Activated CD4-positive, alpha-beta T cell treated with anti-CD3 and anti-CD28 coated beads, Interleukin-2, amount 50 U/mL, for 4 hours (primary cell): ENCODE results near the gene ASB12.

Experiments
- DNase-seq, 2 experiments: peaks; one replicate each; pipeline ENCODE4 v3.0.0-alpha.2; 2020

ASB12 gene

DNA sequence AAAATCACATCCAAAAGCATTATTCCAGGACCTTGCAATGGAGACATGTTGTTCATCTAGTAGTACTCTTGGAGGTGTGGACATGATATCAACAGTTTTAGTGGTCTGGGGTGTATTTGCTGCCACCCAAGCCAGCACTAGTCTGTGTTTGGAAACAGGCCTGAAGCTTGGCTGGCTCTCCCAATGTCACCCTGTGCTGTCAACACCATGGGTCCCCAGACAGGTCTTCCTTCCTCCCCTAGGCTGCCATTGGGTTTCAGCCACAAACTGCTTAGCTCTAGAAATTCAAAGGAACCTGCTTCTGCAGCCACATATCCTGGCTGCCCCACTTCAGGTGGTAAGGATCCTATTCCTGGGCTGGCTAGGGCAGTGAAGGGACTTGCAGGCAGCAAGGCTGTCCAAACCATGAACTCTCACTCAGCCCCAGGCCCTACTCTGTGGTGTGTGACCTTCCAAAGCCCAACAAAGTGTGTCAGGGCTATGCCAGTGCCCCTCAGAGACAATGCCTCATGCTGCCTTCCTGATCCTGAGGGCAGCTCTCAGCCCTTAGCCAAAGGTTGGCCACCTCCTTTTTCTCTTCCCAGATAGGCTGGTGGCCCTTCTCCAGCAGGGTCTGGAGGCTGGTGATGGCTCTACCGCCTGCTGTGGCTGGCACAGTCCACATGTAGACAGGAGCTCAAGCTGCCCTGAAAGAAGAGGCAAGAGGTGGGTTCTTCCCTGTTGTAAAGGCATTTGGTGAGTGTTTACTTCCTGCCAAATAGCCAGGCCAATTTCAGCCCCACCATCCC is 43.2 kb downstream of the ASB12 start:
- DNase-seq, result no peak

DNA sequence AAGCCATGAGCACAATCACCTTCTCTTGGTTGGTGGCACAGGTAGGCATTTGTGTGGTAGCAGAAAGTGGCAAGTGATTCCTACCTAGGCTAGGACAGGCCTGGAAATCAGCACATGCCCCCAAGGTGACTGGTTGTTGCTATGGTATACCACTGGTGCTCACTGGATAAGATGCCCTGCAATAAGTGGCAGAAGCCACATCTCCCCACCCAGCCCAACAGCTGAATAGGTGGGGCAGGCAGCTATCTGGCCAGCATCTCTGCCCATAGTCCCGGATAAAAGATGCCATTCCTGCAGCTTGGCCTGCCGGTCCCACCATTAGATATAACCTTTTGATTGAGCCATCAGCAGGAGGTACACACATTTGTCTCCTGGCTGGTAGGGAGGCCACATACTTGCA is 46.0 kb downstream of the ASB12 start:
- no peak for DNase-seq

DNA sequence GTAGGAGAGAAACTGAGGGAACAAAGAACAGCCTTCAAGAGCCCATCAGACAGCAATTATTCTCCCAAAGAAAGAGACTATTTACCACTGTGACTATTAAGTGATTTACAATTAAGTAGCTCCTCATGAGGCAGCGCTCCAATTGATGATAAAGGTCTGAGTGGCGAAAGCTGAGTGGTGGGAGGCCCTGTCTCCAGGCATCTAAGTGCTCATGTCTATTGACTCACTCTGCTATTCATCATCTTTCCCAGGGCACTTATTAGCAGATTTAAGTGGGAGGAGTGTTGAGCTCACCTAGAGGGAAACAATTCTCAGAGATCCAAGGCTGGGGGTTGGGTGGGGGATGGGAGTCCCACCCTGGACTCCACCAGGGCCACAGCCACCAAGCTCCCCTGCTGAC is 48.2 kb downstream of the ASB12 start:
- DNase-seq, result no peak

DNA sequence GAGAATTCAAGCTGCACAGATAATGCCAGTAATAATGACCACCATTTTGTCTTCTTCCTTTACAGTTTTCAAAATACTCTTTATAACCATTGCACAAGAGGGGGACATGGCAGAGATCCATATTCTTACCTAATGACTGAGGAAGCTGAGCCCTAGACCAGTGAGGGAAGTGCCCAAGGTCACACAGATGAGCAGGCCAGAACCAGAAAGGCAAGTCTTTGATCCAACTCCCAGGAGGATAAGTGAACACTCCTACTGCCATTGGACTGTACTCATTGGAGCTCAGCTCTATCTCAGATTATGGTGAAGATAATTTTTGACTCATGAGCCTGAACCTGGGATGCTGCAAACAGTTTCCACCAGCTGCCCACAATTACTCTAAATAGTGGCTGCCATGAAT is 53.5 kb downstream of the ASB12 start:
- no peak for DNase-seq
